HepG2 (cell line): Measurements from ENCODE around the gene ZFP42. TPM values are rescaled to one million over a fixed set of nuclear protein-coding genes. Genes with fewer than 3 reads are reported as not detected.

Source experiments
- ATAC-seq: fragments of 200-7000 bp; cut with Tn5 transposase; 3 replicates; pipeline ENCODE4 v1.9.1; 2020; ENCODE audit warnings: mild to moderate bottlenecking, moderate library complexity
- BruUV-seq: library from RNA; stranded (reverse); fragments of 400-500 nt; replicated peaks from 2 replicates; lab custom pipeline; 2021; lab: Mats Ljungman, UMichigan
- CTCF ChIA-PET: fragments of 300-600 bp; formaldehyde crosslinking; extraction: SDS; loops from one replicate; lab custom pipeline; 2021; ENCODE audit warnings: low total read pairs, inconsistent platforms, low intra/inter-chr PET ratio; lab: Yijun Ruan, JAX
- POLR2A ChIA-PET: fragments of 350-600 bp; sonication (Branson Sonifier 250); formaldehyde crosslinking; loops from one replicate; lab custom pipeline; 2020; ENCODE audit warnings: antibody characterized with exemption, inconsistent platforms; lab: Yijun Ruan, JAX
- DNase-seq: peaks from one replicate; pipeline ENCODE4 v3.0.0-alpha.2; 2015; ENCODE audit warnings: low spot score
- FAIRE-seq: peaks from 3 replicates; lab custom pipeline; 2011; peaks lifted over from hg19 to GRCh38; lab: Jason Lieb, UNC
- H2AFZ ChIP-seq: one replicate; pipeline ENCODE4 v1.6.1; 2011; ENCODE audit warnings: low read length, inconsistent platforms
- H3K27ac ChIP-seq: fragments of 300-600 bp; 3 replicates; pipeline ENCODE4 v1.8.0; 2011; ENCODE audit warnings: mixed run types, mild to moderate bottlenecking, mixed read lengths, low read length, inconsistent platforms; ENCODE audit not compliant: insufficient read depth; ENCODE audit errors: extremely low read length
- H3K27me3 ChIP-seq, 2 experiments: fragments of 200-600 bp in 1 of 2; 2 replicates in 1 of 2; 3 replicates in 1 of 2; pipeline versions ENCODE4 v1.6.0 to v1.8.0; 2011; ENCODE audit warnings: low read length in 2 of 2, mild to moderate bottlenecking in 2 of 2, moderate library complexity in 2 of 2, inconsistent platforms in 1 of 2; ENCODE audit not compliant: insufficient read depth in 2 of 2, control insufficient read depth in 1 of 2
- H3K36me3 ChIP-seq, 2 experiments: fragments of 200-600 bp in 1 of 2; replicated peaks in 1 of 2; 2 replicates in 1 of 2; 3 replicates in 1 of 2; pipeline versions ENCODE4 v1.5.1 to v1.8.0; 2011; ENCODE audit warnings: low read length in 2 of 2, inconsistent platforms in 1 of 2; ENCODE audit not compliant: insufficient read depth in 2 of 2, control insufficient read depth in 1 of 2
- H3K4me1 ChIP-seq: 2 replicates; pipeline ENCODE4 v1.5.1; 2012; ENCODE audit warnings: low read length, inconsistent platforms; ENCODE audit not compliant: insufficient read depth
- H3K4me2 ChIP-seq: 2 replicates; pipeline ENCODE4 v1.6.0; 2011; ENCODE audit warnings: low read depth, low read length, inconsistent platforms
- H3K4me3 ChIP-seq, 3 experiments: fragments of 200-600 bp in 1 of 3; sonication (generic), shearing (Covaris generic) in 1 of 3; replicated peaks in 1 of 3; 2 replicates each; pipeline ENCODE4 v1.5.1; 2011 to 2016; ENCODE audit warnings: low read length in 3 of 3, inconsistent platforms in 2 of 3, low read depth in 2 of 3, mild to moderate bottlenecking in 2 of 3, control low read depth in 1 of 3, mixed read lengths in 1 of 3; ENCODE audit not compliant: insufficient read depth in 1 of 3
- H3K79me2 ChIP-seq: one replicate; pipeline ENCODE4 v1.6.1; 2011; ENCODE audit warnings: low read length, inconsistent platforms; ENCODE audit not compliant: insufficient read depth
- H3K9ac ChIP-seq: 2 replicates; pipeline ENCODE4 v1.6.0; 2011; ENCODE audit warnings: mild to moderate bottlenecking, low read depth, low read length, inconsistent platforms; ENCODE audit not compliant: insufficient read depth
- H3K9me3 ChIP-seq: 2 replicates; pipeline ENCODE4 v1.5.1; 2012; ENCODE audit warnings: mild to moderate bottlenecking, low read length
- H4K20me1 ChIP-seq: 2 replicates; pipeline ENCODE4 v1.6.0; 2011; ENCODE audit warnings: inconsistent platforms, mild to moderate bottlenecking, low read length, moderate library complexity; ENCODE audit not compliant: insufficient read depth
- BHLHE40 ChIP-seq: IDR thresholded peaks from 2 replicates; pipeline ENCODE4 v1.6.1; 2011; ENCODE audit warnings: low read length, improper control_type of control experiment
- HNF4A ChIP-seq: sonication (generic); formaldehyde crosslinking; IDR thresholded peaks from 2 replicates; pipeline ENCODE4 v1.4.0; 2020; ENCODE audit warnings: missing genetic modification reagents
- IKZF1 ChIP-seq: fragments of 450-650 bp; IDR thresholded peaks from 2 replicates; pipeline ENCODE4 v1.7.1; 2016
- KDM2A ChIP-seq: sonication (generic); formaldehyde crosslinking; IDR thresholded peaks from 2 replicates; pipeline ENCODE4 v1.4.0; 2020; ENCODE audit warnings: low read depth, missing genetic modification reagents, borderline replicate concordance
- KDM5A ChIP-seq: fragments of 200-600 bp; sonication (generic); IDR thresholded peaks from 2 replicates; pipeline ENCODE4 v1.7.0; 2018; ENCODE audit warnings: antibody characterized with exemption, mild to moderate bottlenecking, low read length, borderline replicate concordance
- MAFF ChIP-seq: IDR thresholded peaks from 2 replicates; pipeline ENCODE4 v1.6.1; 2011; ENCODE audit warnings: low read depth, low read length, improper control_type of control experiment
- MIER3 ChIP-seq: IDR thresholded peaks from 2 replicates; pipeline ENCODE4 v1.6.1; 2016; ENCODE audit warnings: missing compliant biosample characterization, borderline replicate concordance
- SNRNP70 ChIP-seq: fragments of 200-400 bp; formaldehyde crosslinking; IDR thresholded peaks from 2 replicates; pipeline ENCODE4 v1.6.1; 2017; ENCODE audit warnings: mild to moderate bottlenecking, low read depth, low read length, moderate library complexity
- STAT5B ChIP-seq: sonication (generic); formaldehyde crosslinking; IDR thresholded peaks from 2 replicates; pipeline ENCODE4 v1.4.0; 2020; ENCODE audit warnings: missing genetic modification reagents
- YY1 ChIP-seq: IDR thresholded peaks from 2 replicates; pipeline ENCODE4 v1.6.1; 2011; ENCODE audit warnings: low read length, low read depth, moderate library complexity, mild to moderate bottlenecking; ENCODE audit not compliant: insufficient read depth, insufficient replicate concordance
- ZFAT ChIP-seq: sonication (generic); formaldehyde crosslinking; conservative IDR thresholded peaks from 2 replicates; pipeline ENCODE4 v1.8.1; 2023; ENCODE audit warnings: missing genetic modification reagents, inconsistent platforms
- ZNF24 ChIP-seq: fragments of 450-650 bp; IDR thresholded peaks from 2 replicates; pipeline ENCODE4 v1.6.1; 2017; ENCODE audit warnings: antibody characterized with exemption, mild to moderate bottlenecking
- ZNF354B ChIP-seq: sonication (generic); formaldehyde crosslinking; IDR thresholded peaks from 2 replicates; pipeline ENCODE4 v1.8.0; 2022; ENCODE audit warnings: mild to moderate bottlenecking, missing genetic modification reagents
- ZNF773 ChIP-seq: sonication (generic); formaldehyde crosslinking; IDR thresholded peaks from 2 replicates; pipeline ENCODE4 v1.4.0; 2020; ENCODE audit warnings: missing genetic modification reagents, borderline replicate concordance
- WGBS: methylation state at CpG from one replicate; pipeline ENCODE4 v1.1.6; 2017; ENCODE audit warnings: low lambda C conversion rate; 5-methylcytosine and 5-hydroxymethylcytosine counted together
- in situ Hi-C: cut with HindIII; loops from 2 replicates; pipeline ENCODE4 v1.10.0; 2017; ENCODE audit warnings: low pct_unique_long_range_greater_than_20kb; ENCODE audit not compliant: extremely low pct_ligation_motif_present
- intact Hi-C: fragments of 100-400 bp; cut with micrococcal nuclease; formaldehyde crosslinking; loops from one replicate; pipeline ENCODE4 v1.10.0; 2022; ENCODE audit not compliant: unreplicated experiment
- polyA plus RNA-seq, 8 experiments: library from polyadenylated mRNA; depleted of rRNA in 3 of 8; stranded (reverse) in 7 of 8; unstranded in 1 of 8; fragments of >200 nt; fragmentation: Illumina TruSeq in 4 of 8; extraction: Trizol in 4 of 8; gene quantifications; 2 replicates each; pipeline versions ENCODE4 v1.2.1 to v1.2.3, GENCODE V29; 2011 to 2016; ENCODE audit warnings: low read depth in 4 of 8, missing spikeins in 1 of 8, mixed read lengths in 1 of 8; ENCODE audit not compliant: insufficient read depth in 1 of 8
- total RNA-seq, 5 experiments: library from RNA; depleted of rRNA; stranded (reverse); fragments of >200 nt; fragmentation: Illumina TruSeq; extraction: Trizol; gene quantifications; 2 replicates each; pipeline ENCODE4 v1.2.3, GENCODE V29; 2016; ENCODE audit warnings: low read depth in 1 of 5
- TF ChIP-seq, protein P1 (sequence below): sonication (generic); formaldehyde crosslinking; IDR thresholded peaks from 2 replicates; pipeline ENCODE4 v1.8.1; 2022; ENCODE audit warnings: low read depth, mild to moderate bottlenecking, missing genetic modification reagents
- TF ChIP-seq, protein P2 (sequence below): sonication (generic); formaldehyde crosslinking; IDR thresholded peaks from 2 replicates; pipeline ENCODE4 v1.4.0; 2020; ENCODE audit warnings: mild to moderate bottlenecking, missing genetic modification reagents
- TF ChIP-seq, protein P3 (sequence below): sonication (generic); formaldehyde crosslinking; conservative IDR thresholded peaks from 2 replicates; pipeline ENCODE4 v1.5.0; 2020; ENCODE audit warnings: missing genetic modification reagents

The ZFP42 gene
- total and polyA plus RNA-seq, 2 of the 13 experiments (the other 11 are each of a cell fraction or from before 2014, with no cell fraction given) = not detected

DNA sequence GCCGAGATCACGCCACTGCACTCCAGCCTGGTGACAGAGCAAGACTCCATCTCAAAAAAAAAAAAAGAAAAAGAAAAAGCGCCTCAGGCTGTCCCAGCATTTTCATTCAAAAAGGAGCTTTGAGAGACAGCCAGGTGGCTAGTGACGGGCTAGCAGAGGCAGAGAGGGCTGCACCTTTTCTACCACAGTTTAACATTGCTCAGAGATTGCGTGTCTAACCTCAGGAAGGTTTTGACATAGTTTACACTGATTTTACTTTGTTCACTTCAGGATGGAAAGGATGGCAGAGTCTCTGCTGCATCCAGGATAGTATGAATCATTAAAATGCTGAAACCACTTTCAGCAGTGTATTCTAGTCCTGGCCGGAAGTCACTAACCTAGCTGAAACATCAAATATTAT, 28.1 kb downstream of the ZFP42 start (continued):
- TF ChIP-seq YY1 (no peak), KDM2A (CRISPR knock-in tag) (no peak), STAT5B (CRISPR knock-in tag) (no peak), ZNF24 (no peak), BHLHE40 (no peak)
- TF ChIP-seq, all 625 proteins: peak for 0

DNA sequence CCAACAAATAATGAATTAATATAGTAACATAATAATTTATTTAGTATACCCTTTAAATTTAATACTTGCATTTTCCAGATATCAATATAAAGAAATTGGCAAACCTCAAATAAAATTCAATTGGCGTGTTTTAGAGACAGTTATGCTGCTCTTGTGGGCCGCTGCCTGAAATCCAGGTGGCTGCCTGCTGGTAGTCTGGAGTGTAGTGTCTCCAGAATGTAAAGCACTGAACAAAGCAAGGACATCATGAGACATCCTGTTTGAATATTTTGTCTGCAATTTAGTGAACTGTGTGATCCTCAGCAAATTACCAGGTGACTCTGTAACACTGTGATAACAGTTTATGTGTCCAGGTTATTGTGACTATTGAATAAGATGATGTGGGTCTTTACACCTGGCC, 29.9 kb downstream of the ZFP42 start:
- no peak for ATAC-seq
- H2AFZ ChIP-seq = no peak overlapping the region
- BruUV-seq = no TSS peak
- H3K27me3 ChIP-seq = peaks cover 0 to 6% of the 10 kb centered on the region in 2 experiments; a peak in 1 of 5 replicates
- H3K4me1 ChIP-seq = no peaks in the 10 kb centered on the region
- intact Hi-C loops (no loop called here), in situ Hi-C loops (no loop called here)
- no peaks in the 10 kb centered on the region for H3K9me3 ChIP-seq
- no peak for DNase-seq
- H3K9ac ChIP-seq = no peak overlapping the region
- no peaks in the 10 kb centered on the region for H4K20me1 ChIP-seq
- H3K79me2 ChIP-seq = no peaks in the 10 kb centered on the region
- no peak overlapping the region for H3K4me3 ChIP-seq
- FAIRE-seq = no peak
- no peak overlapping the region for H3K4me2 ChIP-seq
- H3K27ac ChIP-seq = no peak overlapping the region
- no peak for TF ChIP-seq SNRNP70
- TF ChIP-seq, protein P1, sequence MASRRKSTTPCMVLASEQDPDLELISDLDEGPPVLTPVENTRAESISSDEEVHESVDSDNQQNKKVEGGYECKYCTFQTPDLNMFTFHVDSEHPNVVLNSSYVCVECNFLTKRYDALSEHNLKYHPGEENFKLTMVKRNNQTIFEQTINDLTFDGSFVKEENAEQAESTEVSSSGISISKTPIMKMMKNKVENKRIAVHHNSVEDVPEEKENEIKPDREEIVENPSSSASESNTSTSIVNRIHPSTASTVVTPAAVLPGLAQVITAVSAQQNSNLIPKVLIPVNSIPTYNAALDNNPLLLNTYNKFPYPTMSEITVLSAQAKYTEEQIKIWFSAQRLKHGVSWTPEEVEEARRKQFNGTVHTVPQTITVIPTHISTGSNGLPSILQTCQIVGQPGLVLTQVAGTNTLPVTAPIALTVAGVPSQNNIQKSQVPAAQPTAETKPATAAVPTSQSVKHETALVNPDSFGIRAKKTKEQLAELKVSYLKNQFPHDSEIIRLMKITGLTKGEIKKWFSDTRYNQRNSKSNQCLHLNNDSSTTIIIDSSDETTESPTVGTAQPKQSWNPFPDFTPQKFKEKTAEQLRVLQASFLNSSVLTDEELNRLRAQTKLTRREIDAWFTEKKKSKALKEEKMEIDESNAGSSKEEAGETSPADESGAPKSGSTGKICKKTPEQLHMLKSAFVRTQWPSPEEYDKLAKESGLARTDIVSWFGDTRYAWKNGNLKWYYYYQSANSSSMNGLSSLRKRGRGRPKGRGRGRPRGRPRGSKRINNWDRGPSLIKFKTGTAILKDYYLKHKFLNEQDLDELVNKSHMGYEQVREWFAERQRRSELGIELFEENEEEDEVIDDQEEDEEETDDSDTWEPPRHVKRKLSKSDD (CRISPR knock-in tag) = no peak
- TF ChIP-seq, protein P2, sequence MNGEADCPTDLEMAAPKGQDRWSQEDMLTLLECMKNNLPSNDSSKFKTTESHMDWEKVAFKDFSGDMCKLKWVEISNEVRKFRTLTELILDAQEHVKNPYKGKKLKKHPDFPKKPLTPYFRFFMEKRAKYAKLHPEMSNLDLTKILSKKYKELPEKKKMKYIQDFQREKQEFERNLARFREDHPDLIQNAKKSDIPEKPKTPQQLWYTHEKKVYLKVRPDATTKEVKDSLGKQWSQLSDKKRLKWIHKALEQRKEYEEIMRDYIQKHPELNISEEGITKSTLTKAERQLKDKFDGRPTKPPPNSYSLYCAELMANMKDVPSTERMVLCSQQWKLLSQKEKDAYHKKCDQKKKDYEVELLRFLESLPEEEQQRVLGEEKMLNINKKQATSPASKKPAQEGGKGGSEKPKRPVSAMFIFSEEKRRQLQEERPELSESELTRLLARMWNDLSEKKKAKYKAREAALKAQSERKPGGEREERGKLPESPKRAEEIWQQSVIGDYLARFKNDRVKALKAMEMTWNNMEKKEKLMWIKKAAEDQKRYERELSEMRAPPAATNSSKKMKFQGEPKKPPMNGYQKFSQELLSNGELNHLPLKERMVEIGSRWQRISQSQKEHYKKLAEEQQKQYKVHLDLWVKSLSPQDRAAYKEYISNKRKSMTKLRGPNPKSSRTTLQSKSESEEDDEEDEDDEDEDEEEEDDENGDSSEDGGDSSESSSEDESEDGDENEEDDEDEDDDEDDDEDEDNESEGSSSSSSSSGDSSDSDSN = no peak
- TF ChIP-seq MIER3 = no peak
- TF ChIP-seq ZFAT (CRISPR knock-in tag) = no peak
- TF ChIP-seq MAFF = no peak
- TF ChIP-seq KDM5A = no peak
- TF ChIP-seq, protein P3, sequence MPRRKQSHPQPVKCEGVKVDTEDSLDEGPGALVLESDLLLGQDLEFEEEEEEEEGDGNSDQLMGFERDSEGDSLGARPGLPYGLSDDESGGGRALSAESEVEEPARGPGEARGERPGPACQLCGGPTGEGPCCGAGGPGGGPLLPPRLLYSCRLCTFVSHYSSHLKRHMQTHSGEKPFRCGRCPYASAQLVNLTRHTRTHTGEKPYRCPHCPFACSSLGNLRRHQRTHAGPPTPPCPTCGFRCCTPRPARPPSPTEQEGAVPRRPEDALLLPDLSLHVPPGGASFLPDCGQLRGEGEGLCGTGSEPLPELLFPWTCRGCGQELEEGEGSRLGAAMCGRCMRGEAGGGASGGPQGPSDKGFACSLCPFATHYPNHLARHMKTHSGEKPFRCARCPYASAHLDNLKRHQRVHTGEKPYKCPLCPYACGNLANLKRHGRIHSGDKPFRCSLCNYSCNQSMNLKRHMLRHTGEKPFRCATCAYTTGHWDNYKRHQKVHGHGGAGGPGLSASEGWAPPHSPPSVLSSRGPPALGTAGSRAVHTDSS (CRISPR knock-in tag) = no peak
- no peak for TF ChIP-seq ZNF354B
- no peak for TF ChIP-seq HNF4A (CRISPR knock-in tag)
- TF ChIP-seq ZNF773 (CRISPR knock-in tag) = no peak
- no peak for TF ChIP-seq IKZF1
- H3K36me3 ChIP-seq = no peaks in the 10 kb centered on the region
- ChIA-PET POLR2A (no interaction called here), CTCF (no interaction called here)
- 5% methylated on average over 2 of the region's 2 CpGs for WGBS
